Amygdala (tissue), 56 donors: ENCODE data around the gene CNPY3.
"Not testable (repeated sequence)": the region's sequence is repeated elsewhere in the genome, so short reads cannot be mapped to it uniquely, and the experiment has no call there.

Experiments
- DNase-seq, 56 donors: peaks; one replicate each; lab custom pipeline; 2025; lab: John Stamatoyannopoulos, UW

The CNPY3 gene

GRCh38 chr6:42952389-42952788, 23.1 kb downstream of the CNPY3 start:
- no peak for DNase-seq

- DNase-seq, result not testable (repeated sequence)
Observed at GRCh38 chr6:42954405-42954804, 25.1 kb downstream of the CNPY3 start.

GRCh38 chr6:42958125-42958524, 28.8 kb downstream of the CNPY3 start:
- no peak for DNase-seq

- no peak for DNase-seq
Observed at GRCh38 chr6:42959917-42960242, 30.6 kb downstream of the CNPY3 start.

- peak in 9 of 56 donors; percentile 4 to 33 (median 14) for DNase-seq
Observed at GRCh38 chr6:42960243-42961019, 31.2 kb downstream of the CNPY3 start, which contains the start of gene GNMT. GNMT (plus strand) TSS chr6:42960754; CDS start chr6:42960768, 14 bp downstream.

- no peak for DNase-seq
Observed at GRCh38 chr6:42961020-42961470, 31.8 kb downstream of the CNPY3 start.

- peak in 1 of 56 donors; percentile 25 for DNase-seq
Observed at GRCh38 chr6:42962096-42962495, 32.8 kb downstream of the CNPY3 start.

- DNase-seq, result no peak
Observed at GRCh38 chr6:42962502-42963178, 33.4 kb downstream of the CNPY3 start.

- DNase-seq, result no peak
Observed at GRCh38 chr6:42963179-42963854, 34.0 kb downstream of the CNPY3 start.

- DNase-seq, result no peak
Observed at GRCh38 chr6:42963855-42964605, 34.8 kb downstream of the CNPY3 start.

- no peak for DNase-seq
Observed at GRCh38 chr6:42966571-42966970, 37.3 kb downstream of the CNPY3 start.

GRCh38 chr6:42967228-42967627, 37.9 kb downstream of the CNPY3 start:
- no peak for DNase-seq

GRCh38 chr6:42968126-42968701, 38.9 kb downstream of the CNPY3 start:
- no peak for DNase-seq

- no peak for DNase-seq
Observed at GRCh38 chr6:42968783-42969182, 39.5 kb downstream of the CNPY3 start.

- no peak for DNase-seq
Observed at GRCh38 chr6:42969431-42969830, 40.2 kb downstream of the CNPY3 start.

GRCh38 chr6:42969934-42970333, 40.7 kb downstream of the CNPY3 start:
- DNase-seq, result no peak

- no peak for DNase-seq
Observed at GRCh38 chr6:42970871-42971612, 41.8 kb downstream of the CNPY3 start.

GRCh38 chr6:42971746-42972327, 42.6 kb downstream of the CNPY3 start:
- DNase-seq, result no peak

- DNase-seq, result no peak
Observed at GRCh38 chr6:42973926-42974325, 44.6 kb downstream of the CNPY3 start.
